Measurements from ENCODE around the gene ETFA. TPM values are rescaled to one million over a fixed set of nuclear protein-coding genes. Genes with fewer than 3 reads are reported as not detected.
"Not testable (repeated sequence)": the region's sequence is repeated elsewhere in the genome, so short reads cannot be mapped to it uniquely, and the experiment has no call there.

The ETFA gene
- total RNA-seq, 2 donors from 2014 or later, result 164 to 173 TPM

- peak overlapping the region in 1 of 2 donors; percentile 36 for H3K27ac Mint-ChIP-seq
- no peak for DNase-seq (ENCODE audit: low spot score in 2 of 2)
- H3K36me3 Mint-ChIP-seq, result peaks cover 11 to 16% of the 10 kb centered on the region in 2 donors
- no peak for ATAC-seq
- H3K9me3 Mint-ChIP-seq, result no peaks in the 10 kb centered on the region
These were observed 23.4 kb upstream of the ETFA start for GRCh38 chr15:76334438-76335306.

- H3K9me3 Mint-ChIP-seq, result no peaks in the 10 kb centered on the region
- peaks cover 11 to 15% of the 10 kb centered on the region in 2 donors for H3K36me3 Mint-ChIP-seq
- no peak overlapping the region for H3K27ac Mint-ChIP-seq
- ATAC-seq (peak in 1 of 2 donors; percentile 20), DNase-seq (ENCODE audit: low spot score in 2 of 2) (no peak)
These were observed 22.6 kb upstream of the ETFA start for GRCh38 chr15:76333720-76334437.

- DNase-seq (ENCODE audit: low spot score in 2 of 2) (no peak), ATAC-seq (no peak)
- H3K36me3 Mint-ChIP-seq, result peaks cover 10 to 11% of the 10 kb centered on the region in 2 donors
- no peaks in the 10 kb centered on the region for H3K9me3 Mint-ChIP-seq
- no peak overlapping the region for H3K27ac Mint-ChIP-seq
These were observed 22.0 kb upstream of the ETFA start for GRCh38 chr15:76333309-76333708.

- Mint-ChIP-seq H3K9me3 (no peaks in the 10 kb centered on the region), H3K27ac (no peak overlapping the region), H3K36me3 (peaks cover 10 to 11% of the 10 kb centered on the region in 2 donors)
- ATAC-seq (no peak), DNase-seq (ENCODE audit: low spot score in 2 of 2) (no peak)
These were observed 21.5 kb upstream of the ETFA start for GRCh38 chr15:76332796-76333195.

GRCh38 chr15:76330080-76330680 lies 18.9 kb upstream of the ETFA start:
- H3K36me3 Mint-ChIP-seq, result no peaks in the 10 kb centered on the region
- DNase-seq (ENCODE audit: low spot score in 2 of 2) (no peak), ATAC-seq (no peak)
- H3K27ac Mint-ChIP-seq, result no peak overlapping the region
- no peaks in the 10 kb centered on the region for H3K9me3 Mint-ChIP-seq

- H3K36me3 Mint-ChIP-seq, result no peaks in the 10 kb centered on the region
- no peak overlapping the region for H3K27ac Mint-ChIP-seq
- DNase-seq (ENCODE audit: low spot score in 2 of 2), result no peak
- H3K9me3 Mint-ChIP-seq, result no peaks in the 10 kb centered on the region
- no peak for ATAC-seq
These were observed 17.7 kb upstream of the ETFA start for GRCh38 chr15:76328958-76329357.

GRCh38 chr15:76328106-76328696 lies 16.9 kb upstream of the ETFA start:
- no peak for DNase-seq (ENCODE audit: low spot score in 2 of 2)
- H3K27ac Mint-ChIP-seq, result no peak overlapping the region
- no peaks in the 10 kb centered on the region for H3K9me3 Mint-ChIP-seq
- no peaks in the 10 kb centered on the region for H3K36me3 Mint-ChIP-seq
- ATAC-seq, result no peak

GRCh38 chr15:76327191-76328105 lies 16.2 kb upstream of the ETFA start:
- DNase-seq (ENCODE audit: low spot score in 2 of 2), result no peak
- Mint-ChIP-seq H3K27ac (no peak overlapping the region), H3K36me3 (no peaks in the 10 kb centered on the region), H3K9me3 (no peaks in the 10 kb centered on the region)
- ATAC-seq, result no peak

GRCh38 chr15:76325704-76326103 lies 14.4 kb upstream of the ETFA start:
- no peak overlapping the region for H3K27ac Mint-ChIP-seq

GRCh38 chr15:76324066-76324465 lies 12.8 kb upstream of the ETFA start:
- DNase-seq (ENCODE audit: low spot score in 2 of 2) (no peak), ATAC-seq (no peak)
- Mint-ChIP-seq H3K9me3 (no peaks in the 10 kb centered on the region), H3K36me3 (no peaks in the 10 kb centered on the region), H3K27ac (no peak overlapping the region)

More at GRCh38 chr15:76325704-76326103, 14.4 kb upstream of the ETFA start:
- Mint-ChIP-seq H3K36me3 (no peaks in the 10 kb centered on the region), H3K9me3 (no peaks in the 10 kb centered on the region)
- ATAC-seq, result no peak
- no peak for DNase-seq (ENCODE audit: low spot score in 2 of 2)

GRCh38 chr15:76321602-76322001 lies 10.3 kb upstream of the ETFA start:
- ATAC-seq (no peak), DNase-seq (ENCODE audit: low spot score in 2 of 2) (no peak)
- Mint-ChIP-seq H3K9me3 (no peaks in the 10 kb centered on the region), H3K36me3 (no peaks in the 10 kb centered on the region), H3K27ac (no peak overlapping the region)

GRCh38 chr15:76321171-76321570 lies 9.9 kb upstream of the ETFA start:
- ATAC-seq (no peak), DNase-seq (ENCODE audit: low spot score in 2 of 2) (no peak)
- no peak overlapping the region for H3K27ac Mint-ChIP-seq
- no peaks in the 10 kb centered on the region for H3K9me3 Mint-ChIP-seq
- H3K36me3 Mint-ChIP-seq, result no peaks in the 10 kb centered on the region

GRCh38 chr15:76320012-76320411 lies 8.7 kb upstream of the ETFA start:
- DNase-seq (ENCODE audit: low spot score in 2 of 2) (no peak), ATAC-seq (no peak)
- no peak overlapping the region for H3K27ac Mint-ChIP-seq
- H3K9me3 Mint-ChIP-seq, result no peaks in the 10 kb centered on the region
- no peaks in the 10 kb centered on the region for H3K36me3 Mint-ChIP-seq

GRCh38 chr15:76313731-76314130 lies 2.5 kb upstream of the ETFA start:
- DNase-seq (ENCODE audit: low spot score in 2 of 2), result no peak
- Mint-ChIP-seq H3K9me3 (no peaks in the 10 kb centered on the region), H3K36me3 (peaks cover 0 to 3% of the 10 kb centered on the region in 2 donors), H3K27ac (no peak overlapping the region)
- no peak for ATAC-seq

- H3K9me3 Mint-ChIP-seq; DNase-seq (ENCODE audit: low spot score in 2 of 2); H3K36me3 Mint-ChIP-seq; H3K27ac Mint-ChIP-seq; ATAC-seq: not testable (repeated sequence)
These were observed 1.9 kb upstream of the ETFA start for GRCh38 chr15:76313175-76313567.

GRCh38 chr15:76312540-76313174 lies 1.4 kb upstream of the ETFA start:
- Mint-ChIP-seq H3K27ac (no peak overlapping the region), H3K36me3 (peaks cover 0 to 8% of the 10 kb centered on the region in 2 donors), H3K9me3 (no peaks in the 10 kb centered on the region)
- ATAC-seq, result no peak
- DNase-seq (ENCODE audit: low spot score in 2 of 2), result no peak

All from activated naive CD4-positive, alpha-beta T cell treated with anti-CD3 and anti-CD28 coated beads, Interleukin-2, amount 50 U/mL, for 72 hours (primary cell).